ENCODE results near the gene ZBTB4.
"Not testable (repeated sequence)": the region's sequence is repeated elsewhere in the genome, so short reads cannot be mapped to it uniquely, and the experiment has no call there.

Gene ZBTB4

GRCh38 chr17:7495906-7496434 is 16.5 kb upstream of the ZBTB4 start:
- DNase-seq (ENCODE audit: low read depth, low spot score) = no peak

GRCh38 chr17:7493941-7494340 is 14.5 kb upstream of the ZBTB4 start:
- no peak for DNase-seq (ENCODE audit: low read depth, low spot score)

- DNase-seq (ENCODE audit: low read depth, low spot score) = no peak
These were observed 12.2 kb upstream of the ZBTB4 start for GRCh38 chr17:7491583-7491982.

- no peak for DNase-seq (ENCODE audit: low read depth, low spot score)
These were observed 10.7 kb upstream of the ZBTB4 start for GRCh38 chr17:7490144-7490543.

GRCh38 chr17:7486181-7486580 is 6.8 kb upstream of the ZBTB4 start:
- DNase-seq (ENCODE audit: low read depth, low spot score) = no peak

GRCh38 chr17:7484919-7485377 is 5.5 kb upstream of the ZBTB4 start:
- DNase-seq (ENCODE audit: low read depth, low spot score) = no peak

GRCh38 chr17:7484067-7484918 is 4.9 kb upstream of the ZBTB4 start, which contains the start of gene POLR2A:
Gene POLR2A (plus strand): TSS chr17:7484366.
- DNase-seq (ENCODE audit: low read depth, low spot score) = peak; percentile 98

GRCh38 chr17:7483255-7484066 is 4.0 kb upstream of the ZBTB4 start:
- DNase-seq (ENCODE audit: low read depth, low spot score) = peak; percentile 96

- DNase-seq (ENCODE audit: low read depth, low spot score) = not testable (repeated sequence)
These were observed 3.3 kb upstream of the ZBTB4 start for GRCh38 chr17:7482742-7483088.

- not testable (repeated sequence) for DNase-seq (ENCODE audit: low read depth, low spot score)
These were observed 2.7 kb upstream of the ZBTB4 start for GRCh38 chr17:7481842-7482741.

- not testable (repeated sequence) for DNase-seq (ENCODE audit: low read depth, low spot score)
These were observed 1.8 kb upstream of the ZBTB4 start, which contains the start of gene SLC35G6 for GRCh38 chr17:7481275-7481674. Gene SLC35G6 (plus strand): TSS chr17:7481446. CDS start chr17:7481517, 71 bp downstream.

GRCh38 chr17:7480089-7480384 is 606 bp upstream of the ZBTB4 start:
- no peak for DNase-seq (ENCODE audit: low read depth, low spot score)

GRCh38 chr17:7478276-7479212 is 887 bp downstream of the ZBTB4 start:
- DNase-seq (ENCODE audit: low read depth, low spot score) = peak; percentile 39

- peak; percentile 65 for DNase-seq (ENCODE audit: low read depth, low spot score)
These were observed 1.8 kb downstream of the ZBTB4 start for GRCh38 chr17:7477392-7478275.

- DNase-seq (ENCODE audit: low read depth, low spot score) = no peak
These were observed 2.5 kb downstream of the ZBTB4 start for GRCh38 chr17:7476951-7477350.

- DNase-seq (ENCODE audit: low read depth, low spot score) = no peak
These were observed 2.9 kb downstream of the ZBTB4 start for GRCh38 chr17:7476494-7476893.

GRCh38 chr17:7475764-7476422 is 3.5 kb downstream of the ZBTB4 start:
- no peak for DNase-seq (ENCODE audit: low read depth, low spot score)

GRCh38 chr17:7474767-7475166 is 4.7 kb downstream of the ZBTB4 start:
- not testable (repeated sequence) for DNase-seq (ENCODE audit: low read depth, low spot score)

GRCh38 chr17:7471729-7472128 is 7.7 kb downstream of the ZBTB4 start:
- no peak for DNase-seq (ENCODE audit: low read depth, low spot score)

Measured in ELF-1 (cell line).